ENCODE results near the gene SSH3.

DNA sequence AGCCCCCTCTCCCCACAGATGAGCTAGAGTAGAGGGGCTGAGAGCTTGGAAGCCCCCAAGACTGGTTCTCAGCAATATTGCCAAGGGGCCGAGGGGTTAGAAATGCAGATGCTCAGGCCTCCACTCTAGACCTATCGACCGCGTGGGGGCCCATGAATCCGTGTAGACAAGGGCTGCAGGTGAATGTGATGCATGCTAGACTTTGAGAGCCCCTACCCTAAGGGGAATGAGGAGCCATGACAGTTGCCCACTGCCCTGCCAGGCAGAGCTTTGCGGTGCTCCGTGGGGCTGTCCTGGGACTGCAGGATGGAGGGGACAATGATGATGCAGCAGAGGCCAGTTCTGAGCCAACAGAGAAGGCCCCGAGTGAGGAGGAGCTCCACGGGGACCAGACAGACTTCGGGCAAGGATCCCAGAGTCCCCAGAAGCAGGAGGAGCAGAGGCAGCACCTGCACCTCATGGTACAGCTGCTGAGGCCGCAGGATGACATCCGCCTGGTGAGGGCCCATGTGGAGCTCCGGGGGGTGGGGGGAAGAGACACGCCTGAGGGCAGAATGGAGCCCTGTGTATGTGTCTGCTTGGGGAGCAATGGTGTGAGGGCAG, 1.3 kb downstream of the SSH3 start:
- TF ChIP-seq POLR2A (IDR thresholded peaks at IDR 0.05): no peak
- no peak for TF ChIP-seq POLR2AphosphoS5 (IDR thresholded peaks at IDR 0.05)
- TF ChIP-seq, protein P1, sequence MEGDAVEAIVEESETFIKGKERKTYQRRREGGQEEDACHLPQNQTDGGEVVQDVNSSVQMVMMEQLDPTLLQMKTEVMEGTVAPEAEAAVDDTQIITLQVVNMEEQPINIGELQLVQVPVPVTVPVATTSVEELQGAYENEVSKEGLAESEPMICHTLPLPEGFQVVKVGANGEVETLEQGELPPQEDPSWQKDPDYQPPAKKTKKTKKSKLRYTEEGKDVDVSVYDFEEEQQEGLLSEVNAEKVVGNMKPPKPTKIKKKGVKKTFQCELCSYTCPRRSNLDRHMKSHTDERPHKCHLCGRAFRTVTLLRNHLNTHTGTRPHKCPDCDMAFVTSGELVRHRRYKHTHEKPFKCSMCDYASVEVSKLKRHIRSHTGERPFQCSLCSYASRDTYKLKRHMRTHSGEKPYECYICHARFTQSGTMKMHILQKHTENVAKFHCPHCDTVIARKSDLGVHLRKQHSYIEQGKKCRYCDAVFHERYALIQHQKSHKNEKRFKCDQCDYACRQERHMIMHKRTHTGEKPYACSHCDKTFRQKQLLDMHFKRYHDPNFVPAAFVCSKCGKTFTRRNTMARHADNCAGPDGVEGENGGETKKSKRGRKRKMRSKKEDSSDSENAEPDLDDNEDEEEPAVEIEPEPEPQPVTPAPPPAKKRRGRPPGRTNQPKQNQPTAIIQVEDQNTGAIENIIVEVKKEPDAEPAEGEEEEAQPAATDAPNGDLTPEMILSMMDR (IDR thresholded peaks at IDR 0.05): no peak

Data from prostate gland (tissue), 2 donors.